Astrocyte (in vitro differentiated cells and primary cell): ENCODE measurements around the gene IMPG1. TPM values are rescaled to one million over a fixed set of nuclear protein-coding genes. Genes with fewer than 3 reads are reported as not detected.

ENCODE experiments used
- DNase-seq: peaks from one replicate; pipeline ENCODE4 v3.0.0-alpha.2; 2010; ENCODE audit warnings: low read depth
- FAIRE-seq: peaks from 2 replicates; lab custom pipeline; 2011; peaks lifted over from hg19 to GRCh38; lab: Jason Lieb, UNC
- H2AFZ ChIP-seq: 2 replicates; pipeline ENCODE4 v1.6.0; 2012; ENCODE audit warnings: low read depth, low read length, inconsistent platforms
- H3K27ac ChIP-seq: 2 replicates; pipeline ENCODE4 v1.5.1; 2011; ENCODE audit warnings: low read depth, low read length, inconsistent platforms
- H3K27me3 ChIP-seq: 2 replicates; pipeline ENCODE4 v1.6.0; 2011; ENCODE audit warnings: low read length, inconsistent platforms; ENCODE audit not compliant: insufficient read depth
- H3K36me3 ChIP-seq: 2 replicates; pipeline ENCODE4 v1.5.1; 2011; ENCODE audit warnings: low read length, inconsistent platforms; ENCODE audit not compliant: insufficient read depth
- H3K4me1 ChIP-seq: 2 replicates; pipeline ENCODE4 v1.5.1; 2011; ENCODE audit warnings: low read length, inconsistent platforms; ENCODE audit not compliant: insufficient read depth
- H3K4me2 ChIP-seq: 2 replicates; pipeline ENCODE4 v1.6.0; 2012; ENCODE audit warnings: low read length, inconsistent platforms
- H3K4me3 ChIP-seq: 2 replicates; pipeline ENCODE4 v1.5.1; 2011; ENCODE audit warnings: low read depth, mild to moderate bottlenecking, low read length, inconsistent platforms; ENCODE audit not compliant: insufficient read depth
- H3K79me2 ChIP-seq: 2 replicates; pipeline ENCODE4 v1.6.0; 2012; ENCODE audit warnings: mild to moderate bottlenecking, low read length, inconsistent platforms; ENCODE audit not compliant: insufficient read depth
- H3K9ac ChIP-seq: 2 replicates; pipeline ENCODE4 v1.6.0; 2012; ENCODE audit warnings: mild to moderate bottlenecking, low read length, inconsistent platforms
- H3K9me3 ChIP-seq: 2 replicates; pipeline ENCODE4 v1.5.1; 2012; ENCODE audit warnings: low read depth, mild to moderate bottlenecking, low read length, inconsistent platforms; ENCODE audit not compliant: insufficient read depth
- H4K20me1 ChIP-seq: 2 replicates; pipeline ENCODE4 v1.6.0; 2012; ENCODE audit warnings: low read length, inconsistent platforms; ENCODE audit not compliant: insufficient read depth
- H3K27ac Mint-ChIP-seq: one replicate; pipeline ENCODE4 v1.8.0; 2021; ENCODE audit warnings: mild to moderate bottlenecking, mixed read lengths; ENCODE audit not compliant: unreplicated experiment
- H3K27me3 Mint-ChIP-seq: one replicate; pipeline ENCODE4 v1.8.0; 2021; ENCODE audit warnings: low read depth, mixed read lengths; ENCODE audit not compliant: unreplicated experiment
- H3K36me3 Mint-ChIP-seq: one replicate; pipeline ENCODE4 v1.8.0; 2021; ENCODE audit warnings: low read depth, mixed read lengths; ENCODE audit not compliant: unreplicated experiment
- H3K4me1 Mint-ChIP-seq: one replicate; pipeline ENCODE4 v1.8.0; 2021; ENCODE audit warnings: low read depth, mixed read lengths; ENCODE audit not compliant: unreplicated experiment
- H3K4me3 Mint-ChIP-seq: one replicate; pipeline ENCODE4 v1.8.0; 2021; ENCODE audit warnings: mild to moderate bottlenecking, moderate library complexity, mixed read lengths; ENCODE audit not compliant: unreplicated experiment
- H3K9me3 Mint-ChIP-seq: one replicate; pipeline ENCODE4 v1.8.0; 2021; ENCODE audit warnings: mild to moderate bottlenecking, mixed read lengths; ENCODE audit not compliant: unreplicated experiment
- EZH2 ChIP-seq: IDR thresholded peaks from 2 replicates; pipeline ENCODE4 v1.6.1; 2012; ENCODE audit warnings: mild to moderate bottlenecking, low read length, inconsistent platforms; ENCODE audit not compliant: insufficient read depth
- total RNA-seq: library from RNA; stranded (reverse); gene quantifications from 2 replicates; pipeline ENCODE4 v1.2.1, GENCODE V29; 2021
- TF ChIP-seq, protein P1 (sequence below): IDR thresholded peaks from 2 replicates; pipeline ENCODE4 v1.5.1; 2011; ENCODE audit warnings: low read depth, mild to moderate bottlenecking, inconsistent platforms, low read length, moderate library complexity; ENCODE audit not compliant: insufficient read depth

The IMPG1 gene
- total RNA-seq, 1 donor from 2014 or later = not detected

DNA sequence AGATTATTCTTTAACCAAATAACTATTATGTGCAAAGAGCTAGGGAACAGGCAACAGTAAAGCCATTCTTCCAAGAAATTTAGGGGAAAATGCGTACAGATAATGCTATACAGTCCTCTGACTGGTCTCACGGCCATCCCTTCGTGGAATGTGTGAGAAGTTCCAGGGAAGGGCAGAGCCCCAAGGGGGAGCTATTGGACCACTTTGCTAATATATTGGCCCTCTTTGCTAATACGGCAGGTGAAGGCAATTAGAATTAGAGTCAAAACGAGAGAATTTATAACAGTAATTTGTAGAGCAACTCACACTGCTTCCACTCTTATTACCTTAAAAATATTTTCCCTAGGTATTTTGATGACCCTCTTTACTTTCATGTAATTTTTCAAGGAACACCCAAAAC, 140.4 kb downstream of the IMPG1 start:
- no peak overlapping the region for H3K9ac ChIP-seq
- Mint-ChIP-seq H3K27ac (no peak overlapping the region), H3K4me3 (no peak overlapping the region), H3K36me3 (no peaks in the 10 kb centered on the region), H3K4me1 (peaks cover 10% of the 10 kb centered on the region), H3K9me3 (no peaks in the 10 kb centered on the region), H3K27me3 (peaks cover 2% of the 10 kb centered on the region)
- FAIRE-seq (no peak), DNase-seq (no peak)
- no peak overlapping the region for H2AFZ ChIP-seq
- no peak overlapping the region for H3K4me3 ChIP-seq
- H4K20me1 ChIP-seq = no peaks in the 10 kb centered on the region
- H3K4me2 ChIP-seq = no peak overlapping the region
- TF ChIP-seq, protein P1, sequence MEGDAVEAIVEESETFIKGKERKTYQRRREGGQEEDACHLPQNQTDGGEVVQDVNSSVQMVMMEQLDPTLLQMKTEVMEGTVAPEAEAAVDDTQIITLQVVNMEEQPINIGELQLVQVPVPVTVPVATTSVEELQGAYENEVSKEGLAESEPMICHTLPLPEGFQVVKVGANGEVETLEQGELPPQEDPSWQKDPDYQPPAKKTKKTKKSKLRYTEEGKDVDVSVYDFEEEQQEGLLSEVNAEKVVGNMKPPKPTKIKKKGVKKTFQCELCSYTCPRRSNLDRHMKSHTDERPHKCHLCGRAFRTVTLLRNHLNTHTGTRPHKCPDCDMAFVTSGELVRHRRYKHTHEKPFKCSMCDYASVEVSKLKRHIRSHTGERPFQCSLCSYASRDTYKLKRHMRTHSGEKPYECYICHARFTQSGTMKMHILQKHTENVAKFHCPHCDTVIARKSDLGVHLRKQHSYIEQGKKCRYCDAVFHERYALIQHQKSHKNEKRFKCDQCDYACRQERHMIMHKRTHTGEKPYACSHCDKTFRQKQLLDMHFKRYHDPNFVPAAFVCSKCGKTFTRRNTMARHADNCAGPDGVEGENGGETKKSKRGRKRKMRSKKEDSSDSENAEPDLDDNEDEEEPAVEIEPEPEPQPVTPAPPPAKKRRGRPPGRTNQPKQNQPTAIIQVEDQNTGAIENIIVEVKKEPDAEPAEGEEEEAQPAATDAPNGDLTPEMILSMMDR = peak; percentile 42
- TF ChIP-seq EZH2 = no peak
- H3K36me3 ChIP-seq = no peaks in the 10 kb centered on the region
- H3K4me1 ChIP-seq = peaks cover 6% of the 10 kb centered on the region
- H3K9me3 ChIP-seq = no peaks in the 10 kb centered on the region
- no peaks in the 10 kb centered on the region for H3K79me2 ChIP-seq
- no peak overlapping the region for H3K27ac ChIP-seq
- H3K27me3 ChIP-seq = no peaks in the 10 kb centered on the region

DNA sequence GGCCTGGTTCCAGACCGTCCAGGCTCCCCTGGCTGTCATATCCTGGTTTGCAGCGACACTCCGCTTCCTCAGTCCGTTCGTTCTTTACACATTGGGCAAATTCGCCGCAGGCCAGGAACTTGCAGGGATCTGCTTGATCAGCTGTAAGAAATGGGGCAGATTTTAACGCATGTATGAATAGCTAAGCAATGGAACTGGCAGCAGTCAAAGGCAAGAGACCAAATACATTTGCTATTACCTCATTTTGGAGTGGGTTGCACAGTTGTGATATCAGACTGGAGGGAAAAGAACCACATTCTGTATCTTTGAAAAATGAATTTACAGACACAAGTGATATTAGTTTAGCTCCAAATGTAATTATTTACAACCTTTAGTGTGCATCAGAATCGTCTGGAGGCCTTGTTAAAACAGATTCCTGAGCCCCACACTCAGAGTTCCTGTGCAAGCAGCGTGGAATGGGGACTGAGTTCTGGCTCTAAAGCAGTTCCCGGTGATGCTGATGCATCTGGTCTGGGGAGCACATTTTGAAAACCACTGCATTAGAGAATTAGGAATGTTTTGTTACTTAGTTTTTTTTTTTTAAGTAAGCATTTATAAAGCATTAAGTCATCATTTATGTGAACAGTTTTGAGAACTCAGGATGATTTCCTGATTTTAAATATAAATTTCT, 141.3 kb downstream of the IMPG1 start:
- TF ChIP-seq EZH2 = no peak
- TF ChIP-seq, protein P1 = no peak
- Mint-ChIP-seq H3K36me3 (no peaks in the 10 kb centered on the region), H3K4me1 (peaks cover 10% of the 10 kb centered on the region), H3K9me3 (no peaks in the 10 kb centered on the region), H3K27me3 (peaks cover 2% of the 10 kb centered on the region), H3K27ac (no peak overlapping the region), H3K4me3 (no peak overlapping the region)
- Histone ChIP-seq H3K36me3 (no peaks in the 10 kb centered on the region), H3K27me3 (no peaks in the 10 kb centered on the region), H3K4me1 (peaks cover 6% of the 10 kb centered on the region), H3K4me3 (no peak overlapping the region), H3K9ac (no peak overlapping the region), H3K9me3 (no peaks in the 10 kb centered on the region), H3K79me2 (no peaks in the 10 kb centered on the region), H2AFZ (no peak overlapping the region), H3K4me2 (no peak overlapping the region), H4K20me1 (no peaks in the 10 kb centered on the region), H3K27ac (no peak overlapping the region)
- DNase-seq = peak; percentile 31
- FAIRE-seq = no peak
